Activated CD4-positive, alpha-beta T cell treated with anti-CD3 and anti-CD28 coated beads, Interleukin-2, amount 50 U/mL, for 48 hours (primary cell): ENCODE results near the gene FGD3.

Source experiments
- DNase-seq, 2 experiments: peaks; one replicate each; pipeline ENCODE4 v3.0.0-alpha.2; 2020

FGD3 gene

GRCh38 chr9:93057042-93057702 is 109.8 kb downstream of the FGD3 start:
- no peak for DNase-seq

- DNase-seq = no peak
These were observed 110.5 kb downstream of the FGD3 start for GRCh38 chr9:93057703-93058354.

- DNase-seq = peak; percentile 77 to 79
These were observed 111.2 kb downstream of the FGD3 start, which contains the start of gene SUSD3 for GRCh38 chr9:93058355-93059010. Gene SUSD3, plus strand, starts transcription at chr9:93058701. Its CDS starts 42 bp downstream, at chr9:93058743.

- peak in 1 of 2 experiments; percentile 43 for DNase-seq
These were observed 111.8 kb downstream of the FGD3 start for GRCh38 chr9:93059011-93059714.

GRCh38 chr9:93059715-93060578 is 112.6 kb downstream of the FGD3 start:
- DNase-seq = no peak

- DNase-seq = peak in 1 of 2 experiments; percentile 34
These were observed 113.5 kb downstream of the FGD3 start for GRCh38 chr9:93060746-93061259.

- DNase-seq = no peak
These were observed 114.0 kb downstream of the FGD3 start for GRCh38 chr9:93061260-93061751.

GRCh38 chr9:93061791-93062763 is 114.8 kb downstream of the FGD3 start:
- peak in 1 of 2 experiments; percentile 53 for DNase-seq

GRCh38 chr9:93064392-93065134 is 117.2 kb downstream of the FGD3 start:
- DNase-seq = peak; percentile 86 to 91

GRCh38 chr9:93065135-93065720 is 117.9 kb downstream of the FGD3 start:
- no peak for DNase-seq

- DNase-seq = no peak
These were observed 119.8 kb downstream of the FGD3 start for GRCh38 chr9:93066978-93067603.

- DNase-seq = no peak
These were observed 121.6 kb downstream of the FGD3 start for GRCh38 chr9:93068956-93069355.

- peak in 1 of 2 experiments; percentile 51 for DNase-seq
These were observed 124.1 kb downstream of the FGD3 start for GRCh38 chr9:93071464-93071863.

GRCh38 chr9:93072383-93072795 is 125.1 kb downstream of the FGD3 start:
- DNase-seq = no peak

GRCh38 chr9:93076101-93076791 is 128.9 kb downstream of the FGD3 start:
- DNase-seq = no peak

GRCh38 chr9:93076792-93077128 is 129.4 kb downstream of the FGD3 start:
- no peak for DNase-seq

- DNase-seq = no peak
These were observed 130.0 kb downstream of the FGD3 start for GRCh38 chr9:93077367-93077766.

- DNase-seq = no peak
These were observed 130.5 kb downstream of the FGD3 start for GRCh38 chr9:93077811-93078210.
